ENCODE data around the gene LAG3. TPM values are rescaled to one million over a fixed set of nuclear protein-coding genes. Genes with fewer than 3 reads are reported as not detected.

Gene LAG3
- total RNA-seq, 1 experiment from 2014 or later: 2.6 TPM

GRCh38 chr12:6747216-6747615 is 25.1 kb upstream of the LAG3 start (continued):
- TF ChIP-seq STAT6 (CRISPR knock-in tag; conservative IDR thresholded peaks at IDR 0.05; ENCODE audit: low read depth): no peak
- TF ChIP-seq, protein P1, sequence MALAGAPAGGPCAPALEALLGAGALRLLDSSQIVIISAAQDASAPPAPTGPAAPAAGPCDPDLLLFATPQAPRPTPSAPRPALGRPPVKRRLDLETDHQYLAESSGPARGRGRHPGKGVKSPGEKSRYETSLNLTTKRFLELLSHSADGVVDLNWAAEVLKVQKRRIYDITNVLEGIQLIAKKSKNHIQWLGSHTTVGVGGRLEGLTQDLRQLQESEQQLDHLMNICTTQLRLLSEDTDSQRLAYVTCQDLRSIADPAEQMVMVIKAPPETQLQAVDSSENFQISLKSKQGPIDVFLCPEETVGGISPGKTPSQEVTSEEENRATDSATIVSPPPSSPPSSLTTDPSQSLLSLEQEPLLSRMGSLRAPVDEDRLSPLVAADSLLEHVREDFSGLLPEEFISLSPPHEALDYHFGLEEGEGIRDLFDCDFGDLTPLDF (CRISPR knock-in tag; IDR thresholded peaks at IDR 0.05): no peak

DNA sequence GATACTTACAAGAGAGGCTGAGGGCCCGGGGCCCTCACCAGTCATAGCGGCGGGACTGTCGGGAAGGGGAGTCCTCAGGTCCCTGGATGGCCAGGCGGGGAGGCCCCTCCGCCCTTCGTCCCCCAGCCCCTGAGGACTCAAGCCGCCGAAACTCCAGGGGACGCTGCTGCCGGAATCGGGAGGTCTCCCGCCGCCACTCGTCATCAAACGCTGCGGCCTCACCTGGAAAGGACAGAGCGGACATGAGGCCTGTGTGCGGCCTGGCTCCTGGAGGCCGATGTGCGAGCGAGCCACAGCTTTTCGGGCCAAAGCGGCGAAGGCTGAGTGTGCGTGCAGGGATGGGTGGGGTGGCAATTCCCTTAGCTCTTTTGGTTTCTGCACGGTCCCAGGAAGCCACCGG is 23.6 kb upstream of the LAG3 start:
- Mint-ChIP-seq H3K27ac (no peak overlapping the region), H3K27me3 (ENCODE audit: low read depth) (no peaks in the 10 kb centered on the region), H3K36me3 (peaks cover 53% of the 10 kb centered on the region), H3K4me1 (peaks cover 10% of the 10 kb centered on the region), H3K9me3 (no peaks in the 10 kb centered on the region), H3K4me3 (no peak overlapping the region)
- TF ChIP-seq USF1 (CRISPR knock-in tag; IDR thresholded peaks at IDR 0.05) (no peak), ZNF232 (CRISPR knock-in tag; IDR thresholded peaks at IDR 0.05) (no peak), IRF2 (CRISPR knock-in tag; IDR thresholded peaks at IDR 0.05; ENCODE audit: borderline replicate concordance, low read depth) (no peak), GTF2I (CRISPR knock-in tag; conservative IDR thresholded peaks at IDR 0.05) (no peak), ZNF671 (CRISPR knock-in tag; IDR thresholded peaks at IDR 0.05) (no peak), ZMAT4 (CRISPR knock-in tag; IDR thresholded peaks at IDR 0.05) (no peak), JUN (CRISPR knock-in tag; IDR thresholded peaks at IDR 0.05) (no peak), FOXP4 (CRISPR knock-in tag; IDR thresholded peaks at IDR 0.05) (no peak), TP53 (CRISPR knock-in tag; IDR thresholded peaks at IDR 0.05) (no peak), STAT6 (CRISPR knock-in tag; conservative IDR thresholded peaks at IDR 0.05; ENCODE audit: low read depth) (no peak), ZNF416 (CRISPR knock-in tag; IDR thresholded peaks at IDR 0.05) (no peak), TEAD1 (CRISPR knock-in tag; IDR thresholded peaks at IDR 0.05) (no peak), ZNF425 (CRISPR knock-in tag; conservative IDR thresholded peaks at IDR 0.05) (no peak), SMAD3 (CRISPR knock-in tag; IDR thresholded peaks at IDR 0.05; ENCODE audit: borderline replicate concordance) (no peak), GRHL2 (CRISPR knock-in tag; IDR thresholded peaks at IDR 0.05; ENCODE audit: insufficient replicate concordance, severe bottlenecking) (no peak), NR1H2 (CRISPR knock-in tag; IDR thresholded peaks at IDR 0.05) (no peak)
- TF ChIP-seq, protein P2, sequence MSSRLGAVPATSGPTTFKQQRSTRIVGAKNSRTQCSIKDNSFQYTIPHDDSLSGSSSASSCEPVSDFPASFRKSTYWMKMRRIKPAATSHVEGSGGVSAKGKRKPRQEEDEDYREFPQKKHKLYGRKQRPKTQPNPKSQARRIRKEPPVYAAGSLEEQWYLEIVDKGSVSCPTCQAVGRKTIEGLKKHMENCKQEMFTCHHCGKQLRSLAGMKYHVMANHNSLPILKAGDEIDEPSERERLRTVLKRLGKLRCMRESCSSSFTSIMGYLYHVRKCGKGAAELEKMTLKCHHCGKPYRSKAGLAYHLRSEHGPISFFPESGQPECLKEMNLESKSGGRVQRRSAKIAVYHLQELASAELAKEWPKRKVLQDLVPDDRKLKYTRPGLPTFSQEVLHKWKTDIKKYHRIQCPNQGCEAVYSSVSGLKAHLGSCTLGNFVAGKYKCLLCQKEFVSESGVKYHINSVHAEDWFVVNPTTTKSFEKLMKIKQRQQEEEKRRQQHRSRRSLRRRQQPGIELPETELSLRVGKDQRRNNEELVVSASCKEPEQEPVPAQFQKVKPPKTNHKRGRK (CRISPR knock-in tag; IDR thresholded peaks at IDR 0.05; ENCODE audit: borderline replicate concordance): no peak
- ATAC-seq: no peak
- ChIA-PET POLR2A (no interaction called here), CTCF (interaction anchor here (0.7 kb wide), 1 partner anchor 18 kb away, joined by 3 read pairs; the partner anchor contains the start of gene PTMS)
- DNase-seq (ENCODE audit: low spot score): no peak
